SK-N-SH (cell line): ENCODE measurements around the gene SMPD3.

Experiments used
- EZH2phosphoT487 ChIP-seq: fragments of 200-600 bp; sonication (generic); IDR thresholded peaks from 2 replicates; pipeline ENCODE4 v1.6.1; 2017; ENCODE audit warnings: low read depth, mixed run types, mild to moderate bottlenecking, antibody characterized with exemption, moderate library complexity, borderline replicate concordance
- GABPA ChIP-seq: IDR thresholded peaks from 2 replicates; pipeline ENCODE4 v1.4.0; 2012; ENCODE audit warnings: low read depth, mild to moderate bottlenecking
- GATA2 ChIP-seq: sonication (generic); formaldehyde crosslinking; IDR thresholded peaks from 2 replicates; pipeline ENCODE4 v1.5.0; 2020; ENCODE audit warnings: mild to moderate bottlenecking, missing genetic modification reagents
- JUND ChIP-seq: IDR thresholded peaks from 2 replicates; pipeline ENCODE4 v1.4.0; 2012
- MEF2A ChIP-seq: IDR thresholded peaks from 2 replicates; pipeline ENCODE4 v1.4.0; 2012; ENCODE audit warnings: low read depth, borderline replicate concordance
- NRF1 ChIP-seq: IDR thresholded peaks from 2 replicates; pipeline ENCODE4 v1.6.1; 2012; ENCODE audit warnings: low read depth, mild to moderate bottlenecking, low read length
- RFX5 ChIP-seq: IDR thresholded peaks from 2 replicates; pipeline ENCODE4 v1.6.1; 2012; ENCODE audit warnings: mild to moderate bottlenecking, improper control_type of control experiment, low read length
- TAF1 ChIP-seq: IDR thresholded peaks from 2 replicates; pipeline ENCODE4 v1.6.1; 2012; ENCODE audit warnings: low read depth, mild to moderate bottlenecking, low read length, moderate library complexity, borderline replicate concordance
- TF ChIP-seq, protein P1 (sequence below): IDR thresholded peaks from 2 replicates; pipeline ENCODE4 v1.4.0; 2012; ENCODE audit warnings: low read depth
- TF ChIP-seq, protein P2 (sequence below): fragments of 200-600 bp; sonication (generic); IDR thresholded peaks from 2 replicates; pipeline ENCODE4 v1.6.1; 2017; ENCODE audit warnings: antibody characterized with exemption, mild to moderate bottlenecking, moderate library complexity

DNA sequence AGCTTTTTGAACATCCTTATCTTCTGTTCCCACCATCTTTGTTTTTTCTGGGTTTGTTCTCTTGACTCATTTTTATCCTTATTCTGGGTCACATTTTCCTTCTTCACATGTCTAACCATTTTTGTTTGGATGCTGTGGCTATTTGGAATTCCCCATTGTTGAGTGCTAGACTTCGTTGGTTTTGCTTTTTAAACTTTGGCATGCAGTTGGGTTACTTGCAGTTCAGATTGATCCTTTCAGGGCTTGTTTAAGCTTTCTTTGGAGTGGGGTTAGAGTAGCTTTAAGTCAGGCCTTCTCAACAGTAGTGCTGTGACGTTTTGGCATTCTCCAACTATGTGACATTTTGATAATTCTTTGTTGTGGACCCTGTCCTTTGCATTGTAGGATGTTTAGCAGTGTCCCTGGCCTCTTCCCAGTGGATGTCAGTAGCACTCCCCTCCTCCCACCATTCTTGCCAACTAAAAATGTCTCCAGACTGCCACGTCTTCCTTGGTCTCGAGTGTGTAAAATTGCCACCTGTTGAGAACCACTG lies 116.4 kb downstream of the SMPD3 start:
- TF ChIP-seq, protein P1, sequence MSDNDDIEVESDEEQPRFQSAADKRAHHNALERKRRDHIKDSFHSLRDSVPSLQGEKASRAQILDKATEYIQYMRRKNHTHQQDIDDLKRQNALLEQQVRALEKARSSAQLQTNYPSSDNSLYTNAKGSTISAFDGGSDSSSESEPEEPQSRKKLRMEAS = no peak
- no peak for TF ChIP-seq NRF1
- TF ChIP-seq GABPA = no peak
- TF ChIP-seq MEF2A = no peak
- TF ChIP-seq TAF1 = no peak
- TF ChIP-seq, protein P2, sequence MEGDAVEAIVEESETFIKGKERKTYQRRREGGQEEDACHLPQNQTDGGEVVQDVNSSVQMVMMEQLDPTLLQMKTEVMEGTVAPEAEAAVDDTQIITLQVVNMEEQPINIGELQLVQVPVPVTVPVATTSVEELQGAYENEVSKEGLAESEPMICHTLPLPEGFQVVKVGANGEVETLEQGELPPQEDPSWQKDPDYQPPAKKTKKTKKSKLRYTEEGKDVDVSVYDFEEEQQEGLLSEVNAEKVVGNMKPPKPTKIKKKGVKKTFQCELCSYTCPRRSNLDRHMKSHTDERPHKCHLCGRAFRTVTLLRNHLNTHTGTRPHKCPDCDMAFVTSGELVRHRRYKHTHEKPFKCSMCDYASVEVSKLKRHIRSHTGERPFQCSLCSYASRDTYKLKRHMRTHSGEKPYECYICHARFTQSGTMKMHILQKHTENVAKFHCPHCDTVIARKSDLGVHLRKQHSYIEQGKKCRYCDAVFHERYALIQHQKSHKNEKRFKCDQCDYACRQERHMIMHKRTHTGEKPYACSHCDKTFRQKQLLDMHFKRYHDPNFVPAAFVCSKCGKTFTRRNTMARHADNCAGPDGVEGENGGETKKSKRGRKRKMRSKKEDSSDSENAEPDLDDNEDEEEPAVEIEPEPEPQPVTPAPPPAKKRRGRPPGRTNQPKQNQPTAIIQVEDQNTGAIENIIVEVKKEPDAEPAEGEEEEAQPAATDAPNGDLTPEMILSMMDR = no peak
- no peak for TF ChIP-seq EZH2phosphoT487
- no peak for TF ChIP-seq RFX5
- TF ChIP-seq JUND = no peak
- TF ChIP-seq GATA2 (CRISPR knock-in tag) = no peak
